ENCODE results near the gene CCDC169. TPM values are rescaled to one million over a fixed set of nuclear protein-coding genes. Genes with fewer than 3 reads are reported as not detected.
"Not testable (repeated sequence)": the region's sequence is repeated elsewhere in the genome, so short reads cannot be mapped to it uniquely, and the experiment has no call there.

CCDC169 gene
- total RNA-seq, 2 experiments from 2014 or later = not detected

DNA sequence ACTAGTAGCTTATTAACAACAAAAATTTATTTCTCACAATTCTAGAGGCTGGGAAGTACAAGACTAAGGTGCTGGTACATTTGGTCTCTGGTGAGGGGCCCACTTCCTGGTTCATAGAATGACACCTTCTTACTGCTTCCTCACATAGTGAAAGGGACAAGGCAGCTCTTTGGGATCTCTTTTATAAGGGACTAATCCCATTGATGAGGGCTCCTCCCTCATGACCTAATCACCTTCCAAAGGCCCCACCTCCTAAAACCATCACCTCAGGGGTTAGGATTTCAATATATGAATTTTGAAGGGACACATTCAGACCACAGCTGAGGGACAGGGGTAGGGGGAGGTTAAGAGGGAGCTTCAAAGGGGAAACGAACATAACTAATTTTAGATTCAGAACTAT lies 28.3 kb upstream of the CCDC169 start:
- no peak for TF ChIP-seq CTCF (IDR thresholded peaks at IDR 0.05)
- ATAC-seq (ENCODE audit: poor library complexity) = no peak
- no peak overlapping the region for H3K4me3 Mint-ChIP-seq
- Histone ChIP-seq H3K9me3 (ENCODE audit: control insufficient read depth in 1 of 2, insufficient read depth in 1 of 2, low read length in 2 of 2) (no peaks in the 10 kb centered on the region), H3K27me3 (ENCODE audit: control insufficient read depth in 1 of 2, insufficient read depth in 2 of 2, low read length in 2 of 2) (no peaks in the 10 kb centered on the region), H3K36me3 (ENCODE audit: insufficient read depth, low read length) (peaks cover 49% of the 10 kb centered on the region), H3K4me1 (ENCODE audit: insufficient read depth, low read length) (no peaks in the 10 kb centered on the region), H3K27ac (ENCODE audit: low read depth in 1 of 2, low read length in 2 of 2) (no peak overlapping the region), H3K4me3 (ENCODE audit: low read length) (no peak overlapping the region)
- no peaks in the 10 kb centered on the region for H3K4me1 Mint-ChIP-seq (ENCODE audit: low read depth)
- H3K27ac Mint-ChIP-seq = no peak overlapping the region
- ChIA-PET CTCF (no interaction called here), POLR2A (no interaction called here)
- peaks cover 88% of the 10 kb centered on the region for H3K36me3 Mint-ChIP-seq (ENCODE audit: low read depth)
- no peak for DNase-seq
- H3K9me3 Mint-ChIP-seq = no peaks in the 10 kb centered on the region
- intact Hi-C loops (cut with DNase I, micrococcal nuclease) = no loop called here
- H3K27me3 Mint-ChIP-seq = no peaks in the 10 kb centered on the region

DNA sequence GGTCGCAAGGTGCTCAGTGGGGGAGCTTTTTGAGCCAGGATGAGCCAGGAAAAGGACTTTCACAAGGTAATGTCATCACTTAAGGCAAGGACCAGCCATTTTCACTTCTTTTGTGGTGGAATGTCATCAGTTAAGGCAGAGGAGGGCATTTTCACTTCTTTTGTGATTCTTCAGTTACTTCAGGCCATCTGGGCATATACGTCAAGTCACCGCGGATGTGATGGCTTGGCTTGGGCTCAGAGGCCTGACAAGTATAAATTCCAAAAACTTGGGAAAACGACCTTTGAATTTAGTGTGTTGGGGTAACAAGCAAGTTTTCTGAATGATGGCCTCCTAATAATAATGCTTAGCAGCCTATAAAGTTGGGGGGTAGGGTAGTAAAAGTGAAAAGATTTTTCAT lies 27.3 kb upstream of the CCDC169 start:
- H3K4me3 ChIP-seq (ENCODE audit: low read length); H3K4me1 Mint-ChIP-seq (ENCODE audit: low read depth); intact Hi-C loops (cut with DNase I, micrococcal nuclease); DNase-seq; CTCF ChIA-PET; H3K9me3 ChIP-seq (ENCODE audit: control insufficient read depth in 1 of 2, insufficient read depth in 1 of 2, low read length in 2 of 2); H3K4me3 Mint-ChIP-seq; ATAC-seq (ENCODE audit: poor library complexity); H3K27me3 ChIP-seq (ENCODE audit: control insufficient read depth in 1 of 2, insufficient read depth in 2 of 2, low read length in 2 of 2); H3K27ac Mint-ChIP-seq; H3K9me3 Mint-ChIP-seq; H3K27me3 Mint-ChIP-seq; H3K4me1 ChIP-seq (ENCODE audit: insufficient read depth, low read length); H3K27ac ChIP-seq (ENCODE audit: low read depth in 1 of 2, low read length in 2 of 2); POLR2A ChIA-PET: not testable (repeated sequence)
- peaks cover 88% of the 10 kb centered on the region for H3K36me3 Mint-ChIP-seq (ENCODE audit: low read depth)
- peaks cover 45% of the 10 kb centered on the region for H3K36me3 ChIP-seq (ENCODE audit: insufficient read depth, low read length)

GRCh38 chr13:36323951-36324566 lies 26.4 kb upstream of the CCDC169 start:
- Mint-ChIP-seq H3K4me1 (ENCODE audit: low read depth) (no peaks in the 10 kb centered on the region), H3K27me3 (no peaks in the 10 kb centered on the region), H3K36me3 (ENCODE audit: low read depth) (peaks cover 87% of the 10 kb centered on the region), H3K27ac (no peak overlapping the region), H3K4me3 (no peak overlapping the region), H3K9me3 (no peaks in the 10 kb centered on the region)
- intact Hi-C loops (cut with DNase I, micrococcal nuclease) = no loop called here
- Histone ChIP-seq H3K9me3 (ENCODE audit: control insufficient read depth in 1 of 2, insufficient read depth in 1 of 2, low read length in 2 of 2) (no peaks in the 10 kb centered on the region), H3K27ac (ENCODE audit: low read depth in 1 of 2, low read length in 2 of 2) (no peak overlapping the region), H3K27me3 (ENCODE audit: control insufficient read depth in 1 of 2, insufficient read depth in 2 of 2, low read length in 2 of 2) (no peaks in the 10 kb centered on the region), H3K4me3 (ENCODE audit: low read length) (no peak overlapping the region), H3K4me1 (ENCODE audit: insufficient read depth, low read length) (no peaks in the 10 kb centered on the region), H3K36me3 (ENCODE audit: insufficient read depth, low read length) (peaks cover 42% of the 10 kb centered on the region)
- CTCF ChIA-PET = no interaction called here
- ATAC-seq (ENCODE audit: poor library complexity) = no peak
- POLR2A ChIA-PET = no interaction called here
- DNase-seq = no peak
- no peak for TF ChIP-seq CTCF (IDR thresholded peaks at IDR 0.05)

- H3K4me1 Mint-ChIP-seq (ENCODE audit: low read depth) = no peaks in the 10 kb centered on the region
- POLR2A ChIA-PET = no interaction called here
- no peak for TF ChIP-seq CTCF (IDR thresholded peaks at IDR 0.05)
- H3K27me3 ChIP-seq (ENCODE audit: control insufficient read depth in 1 of 2, insufficient read depth in 2 of 2, low read length in 2 of 2) = no peaks in the 10 kb centered on the region
- no peak overlapping the region for H3K4me3 ChIP-seq (ENCODE audit: low read length)
- peaks cover 39% of the 10 kb centered on the region for H3K36me3 ChIP-seq (ENCODE audit: insufficient read depth, low read length)
- H3K36me3 Mint-ChIP-seq (ENCODE audit: low read depth) = peaks cover 80% of the 10 kb centered on the region
- H3K27ac Mint-ChIP-seq = no peak overlapping the region
- H3K9me3 Mint-ChIP-seq = no peaks in the 10 kb centered on the region
- H3K4me1 ChIP-seq (ENCODE audit: insufficient read depth, low read length) = no peaks in the 10 kb centered on the region
- no peaks in the 10 kb centered on the region for H3K9me3 ChIP-seq (ENCODE audit: control insufficient read depth in 1 of 2, insufficient read depth in 1 of 2, low read length in 2 of 2)
- ATAC-seq (ENCODE audit: poor library complexity) = no peak
- H3K4me3 Mint-ChIP-seq = no peak overlapping the region
- H3K27me3 Mint-ChIP-seq = no peaks in the 10 kb centered on the region
- no peak overlapping the region for H3K27ac ChIP-seq (ENCODE audit: low read depth in 1 of 2, low read length in 2 of 2)
- CTCF ChIA-PET = no interaction called here
- intact Hi-C loops (cut with DNase I, micrococcal nuclease) = no loop called here
- no peak for DNase-seq
These were observed 25.8 kb upstream of the CCDC169 start for GRCh38 chr13:36323408-36323807.

- DNase-seq; H3K4me3 ChIP-seq (ENCODE audit: low read length); H3K4me1 Mint-ChIP-seq (ENCODE audit: low read depth); H3K27me3 ChIP-seq (ENCODE audit: control insufficient read depth in 1 of 2, insufficient read depth in 2 of 2, low read length in 2 of 2); H3K27ac ChIP-seq (ENCODE audit: low read depth in 1 of 2, low read length in 2 of 2); H3K27me3 Mint-ChIP-seq; ATAC-seq (ENCODE audit: poor library complexity); H3K27ac Mint-ChIP-seq; H3K4me3 Mint-ChIP-seq; CTCF ChIA-PET; POLR2A ChIA-PET; H3K9me3 Mint-ChIP-seq; H3K4me1 ChIP-seq (ENCODE audit: insufficient read depth, low read length); intact Hi-C loops (cut with DNase I, micrococcal nuclease); H3K9me3 ChIP-seq (ENCODE audit: control insufficient read depth in 1 of 2, insufficient read depth in 1 of 2, low read length in 2 of 2): not testable (repeated sequence)
- peaks cover 52% of the 10 kb centered on the region for H3K36me3 Mint-ChIP-seq (ENCODE audit: low read depth)
- peaks cover 17% of the 10 kb centered on the region for H3K36me3 ChIP-seq (ENCODE audit: insufficient read depth, low read length)
These were observed 22.2 kb upstream of the CCDC169 start for GRCh38 chr13:36319793-36320192.
